ENCODE data around the gene MDP1. TPM values are rescaled to one million over a fixed set of nuclear protein-coding genes. Genes with fewer than 3 reads are reported as not detected.

The MDP1 gene
- total RNA-seq, 2 donors from 2014 or later: 2.0 to 18.9 TPM

- peaks cover 0 to 17% of the 10 kb centered on the region in 2 donors for H3K36me3 ChIP-seq (replicated peaks in 1 of 2; ENCODE audit: insufficient read depth in 1 of 2, low read depth in 2 of 2)
- ATAC-seq: no peak
- 77 to 80% methylated on average over 3 of the region's 3 CpGs for whole genome bisulfite sequencing, 2 donors
- H3K4me1 ChIP-seq: peaks cover 43% of the 10 kb centered on the region
- DNase-seq: no peak
- no peak overlapping the region for H3K27ac ChIP-seq
- intact Hi-C loops (cut with DNase I): no loop called here
- H3K4me3 ChIP-seq: no peak overlapping the region
- no peaks in the 10 kb centered on the region for H3K27me3 ChIP-seq
- TF ChIP-seq POLR2A (IDR thresholded peaks at IDR 0.05) (no peak), CTCF (IDR thresholded peaks at IDR 0.05) (no peak)
- H3K9me3 ChIP-seq: no peaks in the 10 kb centered on the region
Measured at GRCh38 chr14:24234095-24235005, 18.5 kb upstream of the MDP1 start.

- Histone ChIP-seq H3K36me3 (replicated peaks in 1 of 2; ENCODE audit: insufficient read depth in 1 of 2, low read depth in 2 of 2) (peaks cover 0 to 16% of the 10 kb centered on the region in 2 donors), H3K27me3 (no peaks in the 10 kb centered on the region), H3K4me3 (peak overlapping the region in 1 of 2 donors; percentile 86), H3K9me3 (no peaks in the 10 kb centered on the region), H3K27ac (peak overlapping the region in 2 of 4 donors; percentile 86 to 94), H3K4me1 (peaks cover 36% of the 10 kb centered on the region)
- intact Hi-C loops (cut with DNase I): no loop called here
- WGBS, 2 donors: 32 to 48% methylated on average over 2 of the region's 2 CpGs
- peak in 1 of 4 donors; percentile 10 for DNase-seq
- TF ChIP-seq CTCF (IDR thresholded peaks at IDR 0.05) (no peak), POLR2A (IDR thresholded peaks at IDR 0.05) (no peak)
- no peak for ATAC-seq
Measured at GRCh38 chr14:24233538-24233866, 17.6 kb upstream of the MDP1 start.

GRCh38 chr14:24232645-24233537, 17.0 kb upstream of the MDP1 start, which contains the start of gene GMPR2:
TSS of gene GMPR2 (plus strand) at chr14:24232929. CDS start at chr14:24233254, 325 bp downstream.
- 2 to 5% methylated on average over 19 to 38 of the region's 38 CpGs for WGBS, 2 donors
- TF ChIP-seq POLR2A (IDR thresholded peaks at IDR 0.05) (peak in 2 of 3 donors; percentile 50 to 55), CTCF (IDR thresholded peaks at IDR 0.05) (no peak)
- Histone ChIP-seq H3K4me1 (peaks cover 36% of the 10 kb centered on the region), H3K27ac (peak within 1 kb of the TSS; percentile 77 to 94 (median 84)), H3K4me3 (peak within 1 kb of the TSS; percentile 76 to 86), H3K9me3 (no peaks in the 10 kb centered on the region), H3K27me3 (no peaks in the 10 kb centered on the region), H3K36me3 (replicated peaks in 1 of 2; ENCODE audit: insufficient read depth in 1 of 2, low read depth in 2 of 2) (peaks cover 0 to 10% of the 10 kb centered on the region in 2 donors)
- intact Hi-C loops (cut with DNase I): no loop called here
- DNase-seq (no peak), ATAC-seq (peak; percentile 48)

- DNase-seq (peak; percentile 86 to 91 (median 88)), ATAC-seq (peak; percentile 92)
- TF ChIP-seq POLR2A (IDR thresholded peaks at IDR 0.05): peak in 2 of 3 donors; percentile 45 to 71
- TF ChIP-seq CTCF (IDR thresholded peaks at IDR 0.05): no peak
- Histone ChIP-seq H3K4me1 (peaks cover 36% of the 10 kb centered on the region), H3K36me3 (replicated peaks in 1 of 2; ENCODE audit: insufficient read depth in 1 of 2, low read depth in 2 of 2) (peaks cover 0 to 8% of the 10 kb centered on the region in 2 donors), H3K27ac (peak within 1 kb of the TSS; percentile 77 to 94 (median 84)), H3K4me3 (peak within 1 kb of the TSS; percentile 76 to 86), H3K9me3 (no peaks in the 10 kb centered on the region), H3K27me3 (no peaks in the 10 kb centered on the region)
- intact Hi-C loops (cut with DNase I): no loop called here
- WGBS, 2 donors: 0% methylated on average over 9 to 30 of the region's 30 CpGs
Measured at GRCh38 chr14:24232121-24232644, 16.3 kb upstream of the MDP1 start, which contains the start of gene NEDD8. TSS of gene NEDD8 (minus strand) at chr14:24232367. CDS start at chr14:24232267, 100 bp downstream.

Data from body of pancreas (tissue), 4 donors.